Left lobe of liver (tissue), 2 donors: ENCODE data around the gene MYLK. TPM values are rescaled to one million over a fixed set of nuclear protein-coding genes. Genes with fewer than 3 reads are reported as not detected.

Experiments used
- ATAC-seq: fragments of 200-7000 bp; cut with Tn5 transposase; one replicate; pipeline ENCODE4 v1.9.1; 2020; ENCODE audit warnings: mild to moderate bottlenecking, moderate library complexity
- DNase-seq: peaks from one replicate; pipeline ENCODE4 v3.0.0-alpha.2; 2020; ENCODE audit warnings: low spot score
- total RNA-seq: library from RNA; stranded (reverse); gene quantifications from one replicate; pipeline ENCODE4 v1.2.1, GENCODE V29; 2021
- donor health status: DM: no; HTN: no; CAD: no; lungs with moderate emphysema.
- donor health status: DM: no; HTN: yes; CAD: no.

Gene MYLK
- total RNA-seq, 1 donor from 2014 or later, result 144 TPM

DNA sequence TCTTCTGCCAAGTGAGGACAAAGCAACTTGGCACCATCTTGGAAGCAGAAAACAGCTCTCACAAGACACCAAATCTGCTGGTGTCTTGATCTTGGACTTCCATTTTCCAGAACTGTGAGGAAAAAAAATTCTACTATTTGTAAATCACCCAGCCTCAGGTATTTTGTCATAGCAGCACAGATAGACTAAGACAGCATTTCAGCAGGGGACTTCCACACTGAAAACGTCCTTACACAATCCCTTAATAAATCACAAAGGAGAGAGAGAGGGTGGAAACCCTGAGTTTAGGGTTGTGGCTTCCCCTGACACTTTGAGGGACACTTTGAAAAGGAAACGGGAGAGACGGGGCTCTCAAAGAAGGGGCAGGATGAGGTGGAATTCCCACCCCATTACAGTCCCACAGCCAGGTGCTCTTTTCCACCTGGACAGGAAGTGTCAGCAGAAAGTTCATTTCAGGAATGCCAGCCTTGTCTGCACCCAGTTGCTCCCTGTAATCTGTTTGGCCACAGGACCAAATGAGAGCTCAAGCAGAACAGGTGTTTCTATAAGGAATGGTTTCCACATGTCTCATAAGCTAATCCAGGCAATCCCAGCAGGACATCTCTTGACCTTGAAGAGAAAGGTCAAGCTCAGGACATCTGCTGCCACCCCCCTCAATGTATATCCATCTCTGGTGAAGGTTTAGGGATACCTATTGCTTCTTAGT lies 51.3 kb downstream of the MYLK start:
- ATAC-seq, result no peak

DNA sequence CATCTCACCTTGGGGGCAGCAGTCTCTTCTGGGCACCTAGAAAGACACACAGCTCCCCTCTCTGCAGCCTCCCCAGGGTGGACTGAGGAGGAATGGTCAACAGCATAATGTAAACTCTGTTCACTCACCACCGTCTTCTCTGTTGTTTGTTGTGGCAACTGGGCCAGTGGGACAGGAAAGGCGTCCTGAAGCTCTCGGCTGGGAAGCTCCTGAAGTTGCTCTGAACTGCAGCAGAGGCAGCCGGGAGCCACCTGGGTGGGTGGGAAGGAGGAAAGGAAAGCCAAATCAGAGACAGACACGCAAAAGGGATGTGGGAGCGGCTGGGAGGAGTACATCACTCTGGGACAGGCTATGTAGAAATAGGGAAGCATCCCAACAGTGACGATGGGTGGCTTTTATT lies 52.7 kb downstream of the MYLK start:
- no peak for DNase-seq
- no peak for ATAC-seq

More for the DNA sequence above, 51.3 kb downstream of the MYLK start:
- DNase-seq, result no peak

DNA sequence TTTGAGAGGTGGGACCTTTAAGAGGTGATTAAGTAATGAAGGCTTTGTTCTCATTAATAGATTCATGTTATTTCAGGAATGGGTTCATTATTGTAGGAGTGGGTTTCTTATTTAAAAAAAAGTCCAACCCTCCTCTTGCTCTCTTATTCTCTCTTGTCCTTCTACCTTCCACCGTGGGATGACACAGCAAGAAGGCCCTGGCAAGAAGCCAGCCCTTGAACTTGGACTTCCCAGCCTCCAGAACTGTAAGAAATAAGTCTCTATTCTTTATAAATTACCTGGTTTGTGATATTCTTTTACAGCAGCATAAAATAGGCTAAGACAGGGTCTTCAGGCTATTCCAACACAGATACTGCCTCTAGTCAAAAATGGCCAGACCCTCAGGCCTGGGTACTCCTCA lies 62.2 kb downstream of the MYLK start:
- ATAC-seq, result no peak
- DNase-seq, result no peak

DNA sequence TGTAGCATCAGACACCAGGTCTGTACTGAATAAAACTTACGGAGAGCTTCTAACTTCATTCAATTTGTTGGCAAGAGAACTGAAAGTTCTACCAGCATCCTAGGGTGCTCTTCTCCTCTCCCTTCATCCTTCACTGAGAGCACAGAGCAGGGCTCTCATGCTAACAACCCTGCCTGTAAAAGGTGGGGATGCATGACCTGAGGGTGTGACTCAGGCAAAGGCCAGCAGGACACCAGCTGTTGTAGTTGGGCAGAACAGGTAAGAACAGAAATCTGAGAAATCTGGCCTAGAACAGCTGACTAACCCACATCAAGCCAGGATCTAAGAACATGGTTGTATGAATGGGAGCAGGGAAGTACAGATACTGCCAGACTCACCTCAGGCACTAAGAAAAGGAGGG lies 64.2 kb downstream of the MYLK start:
- no peak for ATAC-seq
- DNase-seq, result no peak

DNA sequence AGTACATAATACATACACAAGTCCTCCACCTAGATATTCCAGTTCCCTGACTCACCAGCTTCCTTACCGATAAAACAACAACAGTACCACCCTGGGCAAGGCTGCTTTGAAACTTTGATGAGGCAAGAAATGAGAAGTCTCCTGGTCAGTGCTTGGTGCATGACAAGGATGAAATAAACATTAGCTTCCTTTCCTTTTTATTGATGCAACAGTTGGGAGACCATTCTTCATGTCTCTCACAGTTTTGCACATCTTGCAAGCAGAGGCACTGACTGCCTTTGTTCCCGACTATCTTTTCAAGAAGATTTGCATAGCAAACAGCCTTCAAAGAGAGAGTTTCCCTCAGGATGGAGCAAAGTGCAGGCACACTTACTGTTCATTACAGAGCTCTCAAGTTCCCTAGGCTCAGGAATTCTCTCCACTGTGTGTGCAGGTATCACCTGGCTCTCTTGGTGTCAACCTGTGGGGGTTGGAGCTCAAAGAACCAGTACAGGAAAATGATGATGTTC lies 65.2 kb downstream of the MYLK start:
- ATAC-seq, result no peak
- DNase-seq, result no peak

DNA sequence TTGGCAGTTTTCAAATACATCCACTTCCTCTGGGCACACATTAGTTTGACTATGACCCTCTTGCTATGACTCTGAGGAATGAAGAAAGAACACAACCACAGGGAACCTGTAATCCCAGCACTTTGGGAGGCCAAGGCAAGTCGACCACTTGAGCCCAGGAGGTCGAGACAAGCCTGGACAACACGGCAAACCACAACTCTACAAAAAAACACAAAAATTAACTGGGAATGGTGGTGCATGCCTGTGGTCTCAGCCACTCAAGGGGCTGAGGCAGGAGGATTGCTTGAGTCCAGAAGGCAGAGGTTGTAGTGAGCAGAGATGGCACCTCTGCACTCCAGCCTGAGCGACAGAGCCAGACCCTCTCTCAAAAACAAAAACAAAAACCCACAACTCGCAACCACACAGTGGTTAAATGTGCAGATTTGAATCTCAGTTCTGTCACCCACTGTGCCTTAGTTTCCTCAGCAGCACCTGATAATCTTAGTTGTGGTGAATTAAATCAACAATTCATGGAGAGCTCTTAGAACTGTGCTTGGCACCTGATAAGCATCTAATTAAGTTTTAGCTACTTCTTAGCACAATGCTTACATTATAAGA lies 65.7 kb downstream of the MYLK start:
- ATAC-seq (no peak), DNase-seq (no peak)

DNA sequence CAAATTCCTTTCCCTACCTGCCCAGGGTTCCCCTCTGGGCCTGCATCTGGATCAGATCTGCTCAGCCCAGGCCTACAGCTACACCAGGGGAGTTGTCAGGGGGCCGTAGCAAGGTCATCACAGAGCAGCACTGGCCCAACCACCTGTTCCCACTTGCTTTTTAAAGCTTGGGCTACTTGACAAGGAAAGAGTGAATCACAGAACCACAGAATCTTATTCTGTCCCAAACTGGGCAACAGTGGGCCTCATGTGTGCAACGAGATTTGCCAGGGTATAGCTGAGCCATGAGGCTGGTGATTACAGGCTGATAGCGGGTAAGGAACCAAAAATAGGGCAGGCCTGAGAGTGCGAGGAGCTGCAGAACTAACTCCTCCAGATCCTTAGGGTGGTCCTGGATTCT lies 66.7 kb downstream of the MYLK start:
- no peak for ATAC-seq

DNA sequence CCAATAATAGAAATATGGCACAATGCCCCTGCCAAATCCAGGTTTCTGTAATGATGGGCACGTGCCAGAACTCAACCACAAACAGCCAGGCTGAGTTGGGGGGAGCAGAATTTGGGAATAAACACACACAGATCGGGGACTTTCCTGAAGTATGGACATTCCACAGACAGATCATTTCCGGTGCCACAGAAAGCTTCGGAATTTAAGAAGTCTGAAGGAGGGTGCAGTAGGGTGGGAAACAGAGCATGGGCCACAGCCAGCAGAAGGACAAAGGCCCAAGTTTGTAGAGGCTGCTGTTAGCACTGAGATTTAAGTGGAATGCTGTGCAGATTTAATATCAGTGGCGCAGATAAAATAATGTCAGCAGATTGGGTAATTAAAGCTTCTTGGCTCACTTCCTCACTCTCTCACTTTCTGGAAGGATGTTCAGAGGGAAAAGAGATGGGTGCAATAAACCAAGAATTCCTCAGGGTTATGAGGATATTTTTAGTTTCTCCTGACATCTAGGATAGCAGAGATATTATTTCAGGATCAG lies 67.4 kb downstream of the MYLK start:
- ATAC-seq, result no peak
- no peak for DNase-seq

More for the DNA sequence above, 66.7 kb downstream of the MYLK start:
- DNase-seq, result no peak

DNA sequence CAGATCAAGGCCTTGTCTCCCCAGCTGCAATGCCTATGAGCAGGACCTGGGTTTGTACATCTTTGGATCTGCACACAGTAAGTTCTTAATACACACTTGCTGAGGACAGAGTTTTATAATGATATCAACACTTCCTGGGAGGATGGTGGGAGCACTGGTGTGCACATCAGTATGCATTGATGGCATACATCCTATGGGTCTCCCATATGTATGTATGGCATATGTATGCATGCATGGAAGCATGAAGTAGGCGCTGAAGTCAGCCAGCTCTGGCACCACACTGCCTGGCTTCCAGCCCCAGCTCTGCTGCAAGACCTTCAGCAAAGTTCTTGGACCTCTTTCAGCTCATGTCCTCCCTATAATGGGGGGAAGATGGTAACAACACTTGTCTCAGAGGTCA lies 68.2 kb downstream of the MYLK start:
- no peak for ATAC-seq

DNA sequence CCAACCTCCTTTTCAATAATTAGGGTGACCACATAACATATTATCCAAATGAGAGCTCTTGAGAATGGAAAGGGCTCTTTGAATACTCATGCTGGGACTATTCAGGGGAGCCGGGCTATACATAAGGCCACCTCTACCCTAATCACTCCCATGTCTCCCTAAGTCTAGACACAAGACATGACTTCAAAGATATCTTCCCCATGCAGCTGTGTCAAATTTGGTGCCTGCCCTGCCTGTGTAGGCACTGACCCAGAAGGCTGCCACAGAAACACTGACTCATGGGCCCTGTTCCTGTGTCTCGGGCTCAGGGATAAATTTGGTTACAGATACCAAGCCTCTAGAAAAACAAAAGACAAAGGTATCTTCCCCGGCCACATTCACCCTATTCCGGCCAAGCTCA lies 70.3 kb downstream of the MYLK start:
- ATAC-seq (no peak), DNase-seq (no peak)

More for the DNA sequence above, 68.2 kb downstream of the MYLK start:
- DNase-seq, result no peak

DNA sequence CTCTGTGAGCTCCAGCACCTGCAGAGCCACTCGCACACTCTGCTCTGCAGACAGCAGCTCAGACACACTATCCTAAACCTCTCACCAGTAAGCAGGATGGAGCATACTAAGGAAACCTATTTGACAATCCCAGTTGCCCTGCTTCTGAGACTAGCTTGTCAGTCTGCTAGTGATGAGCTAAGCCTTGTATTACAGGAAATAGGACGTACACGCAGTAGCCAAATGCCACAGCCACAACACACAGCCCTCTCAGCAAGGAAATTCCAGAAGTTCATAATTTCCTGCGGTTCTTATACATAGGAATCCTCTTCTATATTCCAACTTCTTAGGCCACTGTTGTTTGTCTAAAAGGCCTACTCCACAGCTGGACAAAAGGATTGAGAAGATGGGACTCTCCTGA lies 74.5 kb downstream of the MYLK start:
- no peak for DNase-seq
- ATAC-seq, result no peak

DNA sequence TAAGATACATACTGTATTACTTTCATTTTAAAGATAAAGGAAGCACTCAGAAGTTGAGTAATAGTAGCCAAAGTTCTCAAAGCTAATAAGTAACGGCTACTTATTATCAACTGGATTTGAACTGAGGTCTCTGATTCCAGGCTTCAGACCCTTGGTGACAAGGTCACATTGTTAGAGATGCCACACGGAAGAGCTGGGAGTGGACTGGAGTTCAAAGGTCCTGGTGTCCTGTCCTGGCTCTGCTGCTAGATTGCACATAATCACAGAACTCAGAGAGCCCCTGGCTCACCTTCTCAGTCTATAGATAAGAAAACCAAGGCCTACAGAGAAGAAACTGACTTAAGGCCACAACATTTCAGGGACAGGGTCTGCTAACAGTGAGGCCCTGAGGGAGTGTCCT lies 75.3 kb downstream of the MYLK start:
- DNase-seq, result no peak
- ATAC-seq, result peak; percentile 82

DNA sequence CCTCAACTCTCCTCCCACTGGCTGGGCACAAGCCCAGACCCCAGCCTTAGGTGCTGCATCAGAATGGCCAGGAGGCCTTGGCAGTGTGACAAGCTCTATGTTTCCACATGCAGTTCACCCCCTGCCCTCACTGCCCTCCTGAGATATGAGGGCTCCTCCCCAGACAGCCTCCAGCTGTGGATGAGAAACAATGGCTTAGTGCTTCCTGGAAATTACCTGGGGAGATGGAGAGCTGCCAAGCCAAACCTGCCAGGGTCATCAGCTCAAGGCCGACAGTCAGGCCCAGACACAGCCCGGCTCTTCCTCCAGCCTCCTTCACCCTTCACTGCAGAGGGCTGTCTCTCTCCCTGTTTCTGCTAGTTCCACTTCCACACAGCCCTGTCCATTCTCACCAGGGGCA lies 76.3 kb downstream of the MYLK start:
- peak; percentile 63 for ATAC-seq
- peak; percentile 62 for DNase-seq

DNA sequence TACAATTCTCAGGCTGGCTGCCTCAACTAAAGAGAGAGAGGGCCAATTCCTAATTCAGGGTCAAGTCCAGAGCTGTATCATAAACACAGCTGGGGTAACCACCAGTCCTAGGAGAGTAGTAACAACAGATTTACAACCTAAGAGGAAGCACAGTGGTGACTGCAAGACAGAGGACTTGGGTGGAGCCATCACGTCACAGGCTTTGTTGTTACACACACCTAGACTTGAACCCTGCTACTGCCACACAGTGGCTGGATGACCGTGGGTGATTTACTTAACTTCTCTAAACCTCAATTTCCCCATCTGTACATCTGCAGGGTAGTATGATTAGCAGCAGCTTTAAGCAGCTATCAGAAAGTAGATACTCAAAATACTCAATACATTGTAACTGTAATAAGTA lies 78.6 kb downstream of the MYLK start:
- ATAC-seq (no peak), DNase-seq (no peak)

DNA sequence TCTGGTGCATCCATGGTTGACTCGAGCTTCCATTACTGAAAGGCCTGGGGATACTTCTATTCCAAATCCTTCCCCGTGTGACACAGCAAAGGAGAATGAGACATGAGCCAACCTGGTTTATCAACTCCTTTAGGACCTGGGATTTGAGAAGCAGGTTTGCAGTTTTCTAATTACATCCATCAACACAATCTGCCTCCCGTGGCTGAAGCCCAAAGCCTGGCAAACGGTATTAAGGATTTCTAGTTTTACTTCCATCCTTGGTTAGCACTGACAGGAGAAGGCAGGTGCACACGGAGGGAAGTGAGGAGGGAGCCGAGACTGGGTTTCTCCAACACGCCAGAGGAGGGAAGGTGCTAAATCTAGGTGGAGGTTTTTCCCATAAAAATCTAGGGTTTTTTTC lies 79.0 kb downstream of the MYLK start:
- no peak for ATAC-seq
- no peak for DNase-seq

DNA sequence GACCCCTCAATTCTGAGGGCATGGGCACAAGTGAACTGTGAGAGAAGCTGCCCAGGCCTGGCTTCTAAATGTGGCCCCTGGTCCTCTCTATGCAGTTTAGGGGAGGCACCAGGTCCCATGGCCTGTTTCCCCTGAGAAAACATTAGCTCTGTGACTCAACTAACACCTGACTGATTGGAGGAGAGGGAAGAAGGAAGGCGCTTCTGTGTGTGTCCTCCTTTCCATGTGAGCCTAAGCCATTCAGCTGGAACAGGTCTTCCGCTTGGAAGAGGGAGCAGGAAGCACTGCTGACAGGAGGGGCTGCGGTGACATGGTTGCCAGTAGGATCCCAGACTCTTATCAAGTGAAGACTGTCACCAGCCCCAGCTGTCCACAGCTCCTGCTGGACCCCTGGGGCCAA lies 79.5 kb downstream of the MYLK start:
- DNase-seq, result no peak
- no peak for ATAC-seq

DNA sequence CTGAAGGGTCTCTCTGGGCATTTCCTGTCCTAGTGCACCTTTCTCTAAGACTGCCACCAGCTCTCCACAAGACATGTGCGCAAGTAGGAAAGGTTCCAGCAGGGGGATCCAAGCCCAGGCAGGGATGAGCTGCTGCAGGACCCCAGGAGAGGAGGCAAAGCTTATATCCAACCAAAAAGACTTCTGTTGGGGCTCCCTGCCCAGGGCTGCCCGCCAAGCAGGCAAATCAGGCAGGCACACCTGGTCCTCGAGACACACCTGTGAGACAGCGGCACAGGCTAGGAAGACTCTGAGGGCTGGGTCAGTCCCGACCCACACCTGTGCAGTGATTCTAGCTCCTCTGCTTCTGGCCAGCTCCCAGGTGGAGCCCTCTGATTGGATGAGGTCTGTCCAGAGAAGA lies 80.6 kb downstream of the MYLK start:
- ATAC-seq (no peak), DNase-seq (no peak)

DNA sequence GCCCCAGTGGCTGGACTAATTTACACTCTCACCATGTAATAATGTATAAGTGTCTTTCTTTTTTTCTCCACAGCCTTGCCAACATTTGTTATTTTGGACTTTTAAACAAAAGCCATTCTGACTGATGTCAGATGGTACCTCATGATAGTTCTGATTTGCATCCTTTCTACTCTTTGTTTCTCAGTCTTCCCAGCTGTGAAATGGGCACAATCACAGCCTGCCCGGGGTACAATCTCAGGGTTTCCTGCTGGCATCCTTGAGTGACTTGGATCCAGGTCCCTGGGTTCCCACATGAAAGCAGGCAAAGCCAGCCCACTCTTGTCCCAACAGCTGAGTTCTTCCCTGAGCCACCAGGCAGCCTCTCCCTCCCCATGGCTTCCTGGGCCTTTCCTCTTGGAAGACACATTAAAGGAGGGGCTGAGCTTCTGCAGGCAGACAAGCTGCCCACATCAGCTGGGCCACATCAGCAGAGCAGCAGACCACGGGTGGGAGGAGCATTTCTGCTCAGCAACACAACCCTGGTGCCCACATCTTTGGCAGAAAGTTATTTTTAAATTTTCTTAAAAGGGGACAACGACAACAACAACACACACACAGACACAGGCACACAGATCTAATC lies 82.0 kb downstream of the MYLK start:
- DNase-seq (no peak), ATAC-seq (no peak)

DNA sequence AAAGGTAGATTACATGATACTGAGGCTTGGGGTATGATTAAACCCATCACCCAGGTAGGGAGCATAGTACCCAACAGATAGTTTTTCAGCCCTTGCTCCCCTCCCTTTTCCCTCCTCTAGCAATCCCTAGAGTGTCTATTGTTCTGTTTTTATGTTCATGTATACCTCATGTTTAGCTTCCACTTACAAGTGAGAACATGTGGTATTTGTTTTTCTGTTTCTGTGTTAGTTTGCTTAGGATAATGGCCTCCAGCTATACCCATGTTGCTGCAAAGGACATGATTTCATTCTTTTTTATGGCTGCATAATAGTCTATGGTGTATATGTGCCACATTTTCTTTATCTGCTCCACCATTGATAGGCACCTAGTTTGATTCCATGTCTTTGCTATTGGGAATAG lies 82.7 kb downstream of the MYLK start:
- DNase-seq, result no peak
- no peak for ATAC-seq

DNA sequence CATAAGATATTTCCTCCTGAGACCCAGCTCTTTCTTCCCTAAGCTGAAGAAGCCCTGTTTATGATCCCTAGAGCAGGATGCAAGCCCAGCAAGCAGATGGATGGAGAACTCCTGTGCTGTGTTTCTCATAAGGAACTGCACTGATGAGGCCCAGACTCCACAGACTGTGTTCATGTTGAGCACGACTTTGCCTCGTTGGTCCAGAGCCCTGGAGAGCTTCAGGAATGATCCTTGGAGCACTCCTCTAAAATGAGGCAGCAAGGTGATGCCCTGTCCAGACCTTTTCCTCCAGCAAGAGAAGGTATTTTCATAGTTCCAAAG lies 83.8 kb downstream of the MYLK start:
- ATAC-seq, result peak; percentile 8

DNA sequence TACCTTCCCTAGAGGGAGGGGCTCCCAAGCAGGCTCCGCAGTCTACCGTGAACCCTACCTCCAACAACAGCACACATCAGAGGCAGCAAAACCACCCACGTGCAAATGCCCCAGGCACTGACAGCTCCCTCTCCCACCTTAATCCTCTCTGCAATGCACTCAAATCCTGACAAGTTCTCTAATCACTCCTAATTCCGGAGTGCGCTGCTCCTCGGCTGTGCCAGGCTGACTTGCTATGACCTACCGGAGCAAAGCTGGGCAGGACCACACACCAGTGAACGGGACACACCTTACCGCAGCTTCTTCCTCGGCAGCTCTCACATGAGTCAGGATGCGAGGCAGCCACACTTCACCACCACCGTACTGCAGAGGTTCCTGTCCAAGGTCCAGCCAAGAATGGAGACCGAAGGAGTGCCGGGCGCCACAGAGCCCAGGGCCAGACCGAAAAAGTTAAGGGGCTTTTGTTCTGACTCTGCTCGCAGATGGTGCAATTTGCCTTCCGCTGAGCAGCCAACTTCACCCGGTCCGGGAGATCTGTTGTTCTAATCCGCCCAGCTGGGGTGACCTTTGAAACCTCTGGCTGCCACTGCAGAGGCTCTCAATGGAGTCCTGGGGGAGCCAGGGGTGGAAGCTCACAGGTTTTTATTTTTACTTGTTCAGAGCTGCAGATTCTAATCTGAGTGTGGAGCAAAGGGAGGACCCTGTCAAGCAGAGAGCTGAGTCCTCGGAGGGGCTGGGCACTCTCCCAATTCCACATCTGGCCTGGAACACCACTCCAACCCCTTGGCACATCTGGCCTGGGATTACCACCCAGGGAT lies 84.4 kb downstream of the MYLK start:
- ATAC-seq (peak; percentile 82), DNase-seq (peak; percentile 83)

More for the DNA sequence above, 83.8 kb downstream of the MYLK start:
- DNase-seq, result no peak
